DMS153 (cell line): ENCODE data around the gene CCP110.

ENCODE experiments used
- DNase-seq: peaks from one replicate; lab custom pipeline; 2025; lab: John Stamatoyannopoulos, UW

CCP110 gene

DNA sequence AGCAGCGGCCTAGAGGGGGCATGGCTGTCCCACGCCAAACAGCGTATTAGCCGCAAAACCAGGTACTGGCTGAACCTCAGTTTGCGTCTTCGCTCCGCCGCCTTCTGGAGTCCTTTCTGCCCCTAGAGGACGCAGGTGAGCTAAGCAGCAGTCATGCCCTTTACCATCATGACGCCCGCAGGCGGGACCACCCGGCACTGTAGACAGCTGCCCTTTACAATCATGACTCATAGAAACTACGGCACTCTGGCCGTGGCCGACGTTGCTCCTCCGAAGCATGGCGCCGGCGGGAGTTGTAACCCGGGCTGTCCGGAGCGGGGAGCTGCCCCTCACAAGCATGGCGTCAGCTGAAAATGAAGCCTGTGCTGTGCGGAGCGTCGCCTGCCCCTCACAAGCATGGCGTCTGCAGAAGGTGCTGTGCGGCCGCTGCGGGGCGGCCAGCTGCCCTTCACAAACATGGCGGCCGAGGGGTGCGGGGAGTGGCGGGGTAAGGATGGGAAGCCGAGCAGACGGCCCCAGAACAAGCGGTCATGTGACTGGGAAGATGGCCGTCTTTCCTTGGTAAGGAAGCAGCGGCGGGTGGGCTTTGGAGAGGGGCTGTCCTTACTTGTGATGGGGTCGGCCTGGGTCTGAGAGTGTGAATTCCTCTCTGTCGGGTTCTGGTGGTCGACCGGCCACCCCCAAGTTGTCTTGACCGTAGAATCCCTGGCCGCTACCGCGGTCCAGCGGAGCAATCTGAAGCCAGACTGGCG lies 31.6 kb downstream of the CCP110 start, which contains the start of gene VPS35L:
Gene VPS35L, plus strand, starts transcription at position 518 of the 752 bp plus-strand sequence. Its CDS starts 27 bp downstream, at position 545.
- peak; percentile 94 for DNase-seq

DNA sequence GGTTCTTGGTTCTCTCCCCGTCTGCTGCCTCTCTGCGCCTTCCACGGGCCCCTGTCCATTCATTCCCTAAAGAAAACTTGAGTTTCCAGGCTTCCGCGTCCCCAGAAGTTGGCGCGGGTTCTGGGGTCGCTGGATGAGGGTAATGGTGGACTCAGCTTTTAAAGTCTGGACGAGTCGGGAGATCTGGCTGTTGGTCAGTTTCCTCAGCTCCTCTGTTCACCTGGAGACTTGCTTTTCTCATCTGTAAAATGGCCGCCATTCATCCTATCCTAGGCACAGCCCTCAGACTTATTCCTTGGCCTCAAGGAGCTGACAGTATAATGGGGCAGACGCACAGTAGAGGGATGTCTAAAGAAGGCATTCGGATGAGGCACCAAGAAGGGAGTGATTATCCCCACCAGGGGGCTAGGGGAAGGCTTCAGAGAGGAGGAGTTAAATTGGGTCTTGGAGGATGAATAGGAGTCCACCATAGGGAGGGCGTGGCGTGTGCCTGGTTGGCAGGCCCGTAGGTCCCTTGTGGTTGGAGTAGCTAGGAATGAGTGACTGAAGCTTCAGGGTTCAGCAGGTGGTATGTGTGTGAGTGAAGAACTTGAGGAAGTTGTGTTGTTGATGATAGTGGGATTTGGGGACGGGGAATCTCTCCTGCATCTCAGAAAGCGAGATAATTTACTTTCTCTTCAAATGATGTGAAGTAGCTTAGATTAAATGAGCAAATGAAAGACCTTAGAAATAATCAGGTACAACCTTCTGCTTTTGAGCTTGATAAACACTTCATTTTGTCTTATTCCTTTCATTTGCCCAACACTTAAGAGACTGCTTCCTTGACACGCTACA lies 32.4 kb downstream of the CCP110 start:
- DNase-seq = no peak

DNA sequence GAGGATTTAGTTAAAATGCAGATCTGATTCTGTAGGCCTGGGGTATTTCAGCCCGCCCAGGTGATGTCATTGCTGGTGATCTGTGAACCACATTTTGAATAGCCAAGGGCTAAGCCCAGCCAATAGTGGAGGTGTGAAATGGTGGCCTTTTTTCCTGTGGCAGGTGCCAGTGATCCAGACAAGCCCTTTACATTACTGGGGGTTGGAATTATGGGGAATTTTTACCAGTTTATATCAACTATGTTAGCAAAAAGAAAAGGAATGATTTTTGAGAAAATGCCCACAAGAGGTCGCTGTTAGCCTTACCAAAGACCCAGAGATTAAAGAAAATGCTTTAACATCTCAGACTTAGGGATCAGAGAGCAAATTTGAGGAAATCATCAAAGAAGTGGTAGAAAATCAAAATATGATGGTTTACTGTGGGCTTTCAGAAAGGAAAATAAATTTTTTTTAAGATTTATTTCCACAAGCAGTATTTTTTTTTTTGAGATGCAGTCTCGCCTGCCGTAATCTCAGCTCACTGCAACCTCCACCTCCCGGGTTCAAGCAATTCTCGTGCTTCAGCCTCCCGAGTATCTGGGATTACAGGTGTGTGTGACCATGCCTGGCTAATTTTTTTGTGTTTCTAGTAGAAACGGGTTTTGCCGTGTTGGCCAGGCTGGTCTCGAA lies 35.6 kb downstream of the CCP110 start:
- DNase-seq = peak; percentile 30

DNA sequence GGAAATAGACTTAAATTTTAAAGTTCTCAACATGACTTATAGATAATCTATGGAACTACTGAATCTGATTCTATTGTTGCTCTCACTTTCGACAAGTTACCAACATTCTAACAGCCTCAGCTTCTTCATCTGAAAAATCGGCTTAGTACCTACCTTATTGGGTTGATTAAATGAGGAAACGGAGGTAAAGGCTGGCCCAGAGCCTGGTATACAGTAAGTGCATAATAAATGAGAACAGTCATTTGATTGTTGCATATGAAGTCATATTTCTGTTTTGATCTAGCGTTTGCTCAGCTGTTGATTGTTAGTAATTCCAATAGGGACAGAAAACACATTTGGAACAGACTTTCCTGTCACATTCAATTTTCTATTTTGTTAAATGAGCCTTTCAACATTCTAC lies 36.3 kb downstream of the CCP110 start:
- DNase-seq = no peak

DNA sequence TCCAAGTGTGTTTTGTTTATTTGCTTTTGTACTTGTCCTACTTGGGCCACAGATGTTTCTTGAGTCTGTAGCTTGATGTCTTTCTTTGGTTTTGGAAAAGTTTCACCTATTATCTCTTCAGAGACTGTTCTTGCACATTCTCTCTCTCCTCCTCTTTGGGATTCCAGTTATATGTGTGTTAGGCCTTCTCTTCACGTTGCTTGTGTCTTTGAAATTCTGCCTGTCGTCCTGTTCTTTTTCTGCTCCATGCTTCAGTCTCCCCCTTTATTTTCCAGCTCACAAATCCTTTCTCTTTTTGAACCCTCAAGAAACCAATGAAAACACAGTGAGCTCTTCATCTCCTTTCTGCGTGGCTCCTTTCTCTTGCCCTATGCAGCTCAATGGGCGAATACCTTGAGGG lies 39.6 kb downstream of the CCP110 start:
- no peak for DNase-seq

DNA sequence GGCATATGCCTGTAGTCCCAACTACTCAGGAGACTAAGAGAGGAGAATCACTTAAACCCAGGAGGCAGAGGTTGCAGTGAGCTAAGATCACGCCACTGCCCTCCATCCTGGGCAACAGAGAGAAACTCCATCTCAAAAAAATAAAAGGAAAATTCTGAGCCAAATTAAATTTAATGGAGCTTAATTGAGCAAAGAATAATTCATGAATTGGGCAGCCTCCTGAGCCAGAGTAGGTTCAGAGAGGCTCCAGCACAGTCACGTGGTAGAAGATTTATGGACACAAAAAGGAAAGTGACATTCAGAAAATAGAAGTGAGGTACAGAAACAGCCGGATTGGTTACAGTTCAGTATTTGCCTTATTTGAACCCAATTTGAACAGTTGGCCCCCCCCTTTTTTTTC lies 42.6 kb downstream of the CCP110 start:
- no peak for DNase-seq

DNA sequence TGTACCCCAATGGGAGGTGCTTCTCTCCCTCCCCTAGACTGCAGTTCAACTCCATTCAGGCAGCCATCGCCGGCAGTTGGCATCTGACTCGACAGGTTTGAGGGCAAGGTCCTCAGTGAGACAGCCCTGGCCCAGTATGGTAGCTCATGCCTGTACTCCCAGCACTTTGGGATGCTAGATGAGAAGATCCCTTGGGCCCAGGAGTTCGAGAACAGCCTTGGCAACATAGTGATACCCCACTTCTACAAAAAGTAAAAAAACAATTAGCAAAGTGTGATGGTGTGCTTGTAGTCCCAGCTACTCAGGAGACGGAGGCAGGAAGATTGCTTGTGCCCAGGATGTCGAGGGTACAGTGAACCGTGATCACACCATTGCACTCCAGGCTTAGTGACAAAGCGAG lies 43.8 kb downstream of the CCP110 start:
- DNase-seq = no peak

DNA sequence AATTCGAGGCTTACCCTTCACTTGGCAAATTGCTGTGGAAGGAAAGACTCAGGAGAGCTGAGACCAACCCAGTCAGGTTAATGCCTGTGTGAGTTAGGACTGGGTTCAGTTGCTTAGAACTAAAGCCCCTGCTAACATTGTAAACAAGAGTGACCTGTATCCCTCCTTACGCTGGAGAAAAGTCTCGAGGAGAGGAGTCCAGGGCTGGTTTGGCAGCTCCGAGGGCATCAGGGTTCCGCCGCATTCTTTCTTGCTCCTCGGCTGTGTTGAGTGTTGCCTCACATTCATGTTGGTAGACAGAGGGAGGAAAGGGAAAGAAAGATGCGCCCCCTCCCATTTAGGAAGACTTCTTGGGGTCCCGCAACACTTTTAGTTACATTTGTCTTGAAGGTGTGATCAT lies 50.3 kb downstream of the CCP110 start:
- no peak for DNase-seq

DNA sequence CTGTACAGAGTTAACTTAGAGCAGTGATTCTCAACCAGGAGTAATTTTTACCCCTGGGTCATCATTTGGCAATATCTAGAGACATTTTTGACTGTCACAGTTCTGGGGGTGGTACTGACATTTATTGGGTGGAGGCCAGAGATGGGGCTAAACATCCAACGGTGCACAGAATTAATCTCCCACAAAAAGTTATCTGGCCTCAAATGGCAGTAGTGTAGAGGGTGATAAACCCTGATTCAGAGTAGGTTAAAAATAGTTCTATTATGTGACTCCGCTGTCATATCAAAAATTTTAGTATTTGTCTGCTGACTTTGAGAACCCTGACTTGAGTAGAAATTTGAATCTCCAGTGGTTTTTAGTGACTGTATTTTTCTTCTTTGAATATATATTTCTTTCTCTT lies 50.9 kb downstream of the CCP110 start:
- DNase-seq = no peak

DNA sequence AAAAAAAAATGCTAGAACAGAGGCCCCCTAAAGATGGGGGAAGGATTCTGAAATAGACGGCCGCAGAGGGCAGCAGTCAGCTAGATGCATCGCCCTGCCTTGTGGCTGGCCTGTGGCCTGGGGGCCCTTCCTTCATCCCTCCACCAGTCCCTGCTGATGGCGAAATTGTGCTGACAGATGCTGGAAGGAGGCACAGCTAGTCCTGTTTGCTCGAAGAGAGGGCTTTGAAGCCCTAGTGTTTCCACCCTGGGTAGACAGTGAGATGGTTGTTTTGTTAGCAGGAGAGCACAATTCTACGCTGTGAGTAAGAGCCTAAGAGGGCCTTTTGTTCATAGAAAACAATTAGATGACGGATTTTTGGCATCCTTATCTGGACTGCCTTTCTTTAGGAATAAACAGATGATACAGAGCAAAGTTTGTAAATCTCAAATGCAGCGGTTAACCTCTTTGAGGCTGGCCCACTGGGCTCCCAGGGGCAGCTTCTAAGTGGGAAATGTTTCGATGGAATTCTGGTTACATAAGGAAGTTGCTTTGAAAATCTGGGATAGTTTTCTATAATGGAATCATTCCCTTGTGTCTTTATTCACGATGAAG lies 54.7 kb downstream of the CCP110 start:
- no peak for DNase-seq

DNA sequence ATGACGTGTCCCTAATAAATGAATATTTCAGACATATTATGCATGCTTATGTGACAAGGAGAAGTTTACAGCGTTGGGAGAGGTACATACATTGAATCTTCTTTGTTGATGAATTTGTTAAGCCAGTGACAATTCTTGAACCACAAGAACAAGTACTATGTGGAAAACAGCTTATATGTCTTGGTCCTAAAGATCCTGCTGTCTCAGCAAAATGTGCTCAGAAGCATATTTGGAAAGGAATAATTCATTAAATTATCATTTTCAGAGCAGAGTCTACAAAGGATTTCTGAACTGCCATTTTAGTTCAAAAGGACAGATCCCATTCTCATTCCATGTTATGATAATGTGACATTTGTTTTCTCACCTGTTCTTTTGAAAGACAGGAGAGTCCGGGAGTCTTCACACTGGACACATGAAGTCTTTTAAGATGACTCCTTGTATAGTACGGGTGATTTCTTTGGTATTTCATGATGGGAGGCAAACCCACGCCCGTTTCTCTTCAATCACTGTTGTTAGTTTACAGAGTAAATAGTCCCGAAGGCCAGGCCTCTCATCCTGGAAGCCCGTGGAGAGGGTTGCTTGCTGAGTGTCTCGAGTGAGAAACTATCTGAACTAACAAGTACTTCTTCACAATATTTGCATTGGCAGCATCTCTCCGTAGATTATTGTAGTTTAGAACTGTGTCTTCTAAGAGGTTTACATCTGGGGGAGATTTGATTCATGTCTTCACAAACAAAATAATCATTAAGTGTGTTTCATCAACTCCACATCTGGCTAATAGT lies 58.5 kb downstream of the CCP110 start:
- no peak for DNase-seq

DNA sequence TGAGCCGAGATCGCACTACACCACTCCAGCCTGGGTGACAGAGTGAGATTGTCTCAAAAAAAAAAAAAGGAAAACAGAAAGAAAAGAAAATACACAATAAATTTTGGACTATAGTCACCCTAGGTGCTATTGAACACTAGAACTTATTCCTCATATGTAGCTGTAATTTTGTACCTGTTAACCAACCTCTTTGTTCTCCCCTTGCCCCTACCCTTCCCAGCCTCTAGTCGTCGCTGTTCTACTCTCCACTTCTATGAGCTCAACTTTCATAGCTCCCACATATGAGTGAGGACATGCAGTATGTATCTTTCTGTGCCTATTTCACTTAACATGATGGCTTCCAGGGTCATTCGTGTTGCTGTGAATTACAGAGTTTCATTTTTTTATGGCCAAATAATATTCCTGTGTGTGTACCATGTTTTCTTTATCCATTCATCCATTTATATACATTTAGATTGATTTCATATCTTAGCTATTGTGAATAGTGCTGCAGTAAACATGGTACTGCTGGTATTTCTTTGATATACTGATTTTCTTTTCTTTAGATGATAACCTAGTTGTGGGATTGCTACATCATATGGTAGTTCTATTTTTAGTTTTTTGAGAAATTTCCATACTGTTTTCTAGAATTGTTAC lies 60.0 kb downstream of the CCP110 start:
- DNase-seq = no peak

DNA sequence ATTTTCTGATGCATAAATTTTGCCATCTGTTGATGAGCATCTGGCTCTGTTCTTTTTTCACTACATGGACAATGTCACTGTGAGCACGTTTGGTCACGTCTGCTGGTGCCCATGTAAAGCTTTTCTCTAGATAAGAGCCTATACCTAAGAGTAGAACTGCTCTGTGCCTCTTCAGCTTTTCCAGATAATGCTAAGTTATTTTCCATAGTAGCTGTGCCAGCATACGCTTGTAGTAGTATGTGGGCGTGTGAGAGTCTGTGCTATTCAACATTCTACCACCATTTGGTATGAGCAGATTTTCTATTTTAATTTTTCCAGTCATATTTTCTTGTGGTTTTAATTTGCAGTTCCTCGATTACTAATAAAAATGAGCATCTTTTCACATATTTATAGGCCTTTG lies 64.9 kb downstream of the CCP110 start:
- DNase-seq = no peak

DNA sequence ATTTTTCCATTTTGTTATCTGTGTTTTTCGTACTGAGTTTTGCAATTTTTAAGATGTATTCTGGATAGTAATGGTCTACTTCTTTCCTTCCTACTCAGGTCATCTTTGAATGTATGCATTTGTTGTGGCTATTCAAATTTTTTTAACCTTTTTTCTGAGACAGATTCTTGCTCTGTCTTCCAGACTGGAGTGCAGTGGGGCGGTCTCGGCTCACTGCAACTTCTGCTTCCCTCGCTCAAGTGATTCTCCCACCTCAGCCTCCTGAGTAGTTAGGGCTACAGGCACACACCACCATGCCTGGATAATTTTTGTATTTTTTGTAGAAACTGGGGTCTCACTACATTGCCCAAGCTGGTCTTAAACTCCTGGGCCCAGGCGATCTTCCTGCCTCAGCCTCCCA lies 65.4 kb downstream of the CCP110 start:
- DNase-seq = no peak

DNA sequence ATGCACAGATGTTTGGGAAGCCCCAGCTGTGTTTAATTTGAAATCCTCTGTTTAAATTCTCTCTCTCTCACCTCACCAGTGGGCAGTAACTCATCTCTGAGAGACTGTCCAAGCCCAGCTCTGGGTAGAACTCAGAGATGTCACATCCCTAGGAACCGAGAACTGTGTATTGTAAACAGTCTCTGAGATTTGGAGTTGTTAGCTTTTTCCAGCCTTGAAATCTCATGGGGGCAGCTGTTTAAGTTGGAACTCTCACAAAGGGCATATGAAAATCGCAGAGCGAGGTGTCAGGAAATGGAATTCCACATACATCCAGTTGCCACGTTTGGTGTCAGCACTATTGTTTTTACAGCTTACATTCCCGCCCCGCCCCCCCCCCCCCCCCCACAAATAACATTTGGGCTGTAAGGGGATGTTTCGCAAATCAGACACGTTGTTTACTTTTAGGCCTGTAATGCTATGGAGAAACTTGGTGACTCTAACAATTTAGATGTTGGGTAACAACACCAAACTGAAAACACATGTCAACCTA lies 66.1 kb downstream of the CCP110 start:
- DNase-seq = no peak

DNA sequence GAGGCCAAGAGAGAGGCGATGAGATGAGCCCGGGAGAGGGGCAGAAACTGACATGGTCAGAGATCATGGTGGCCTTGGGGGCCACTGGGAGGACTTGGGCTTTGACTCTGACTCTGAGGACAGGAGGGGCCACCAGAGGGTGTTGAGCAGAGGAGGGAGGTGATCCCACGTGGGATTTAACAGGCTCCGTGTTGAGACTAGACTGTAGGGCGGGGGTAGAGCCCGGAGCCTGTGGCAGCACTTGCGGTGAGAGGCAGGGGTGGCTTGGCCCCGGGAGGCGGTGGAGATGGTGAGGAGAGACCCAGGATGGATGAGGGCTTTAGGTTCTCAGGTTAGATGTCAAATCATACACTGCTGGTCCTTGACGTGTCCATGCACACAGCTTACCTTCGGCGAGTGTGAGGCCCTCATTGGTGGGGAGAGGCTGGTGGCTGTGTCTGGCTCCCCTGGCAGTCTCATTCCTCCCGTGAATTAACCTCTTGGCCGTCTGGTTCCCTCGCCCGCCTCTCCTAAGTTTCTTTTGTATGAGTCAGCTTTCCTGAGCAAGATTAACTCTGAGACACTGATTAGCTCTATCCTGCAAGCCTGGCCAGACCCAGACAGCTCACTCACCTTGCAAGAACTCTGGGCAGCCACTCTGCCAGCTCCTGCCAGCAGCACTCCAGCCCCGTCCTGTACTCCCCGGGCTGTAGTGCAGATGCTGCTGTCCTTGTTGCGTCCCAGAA lies 71.5 kb downstream of the CCP110 start:
- DNase-seq = no peak

DNA sequence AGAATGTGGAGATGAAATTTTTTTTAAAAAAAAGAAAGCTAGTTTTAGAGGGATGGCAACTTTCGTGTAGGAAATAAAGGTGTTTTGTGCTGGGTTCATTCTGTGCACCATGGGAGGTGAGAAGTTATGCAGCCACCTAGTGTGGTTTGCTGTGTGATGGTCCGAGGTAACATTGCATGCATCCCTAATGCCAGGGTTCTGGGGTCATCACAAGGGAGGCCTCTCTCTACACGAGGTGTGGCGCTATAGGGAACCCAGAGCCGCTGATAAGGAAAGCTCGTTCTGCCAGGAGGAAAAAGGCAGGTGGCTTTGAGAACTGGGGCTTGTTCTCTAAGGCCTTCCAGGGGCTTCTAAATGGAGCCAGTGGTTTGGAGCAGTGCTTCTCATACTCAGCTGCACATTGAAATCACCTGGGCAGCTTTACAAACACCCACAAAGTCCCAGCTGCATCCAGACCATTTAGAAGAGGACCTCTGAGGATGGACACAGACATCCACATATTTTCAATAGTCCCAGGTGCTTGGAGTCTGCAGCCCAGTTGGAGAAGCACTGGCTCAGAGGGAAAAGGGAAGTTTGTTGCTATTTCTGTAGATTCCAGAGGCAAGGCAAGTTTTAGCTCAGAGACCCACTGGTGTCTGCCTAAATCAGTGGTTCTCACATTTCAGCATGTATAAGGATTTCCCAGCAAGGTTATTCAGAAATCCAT lies 75.2 kb downstream of the CCP110 start:
- no peak for DNase-seq

DNA sequence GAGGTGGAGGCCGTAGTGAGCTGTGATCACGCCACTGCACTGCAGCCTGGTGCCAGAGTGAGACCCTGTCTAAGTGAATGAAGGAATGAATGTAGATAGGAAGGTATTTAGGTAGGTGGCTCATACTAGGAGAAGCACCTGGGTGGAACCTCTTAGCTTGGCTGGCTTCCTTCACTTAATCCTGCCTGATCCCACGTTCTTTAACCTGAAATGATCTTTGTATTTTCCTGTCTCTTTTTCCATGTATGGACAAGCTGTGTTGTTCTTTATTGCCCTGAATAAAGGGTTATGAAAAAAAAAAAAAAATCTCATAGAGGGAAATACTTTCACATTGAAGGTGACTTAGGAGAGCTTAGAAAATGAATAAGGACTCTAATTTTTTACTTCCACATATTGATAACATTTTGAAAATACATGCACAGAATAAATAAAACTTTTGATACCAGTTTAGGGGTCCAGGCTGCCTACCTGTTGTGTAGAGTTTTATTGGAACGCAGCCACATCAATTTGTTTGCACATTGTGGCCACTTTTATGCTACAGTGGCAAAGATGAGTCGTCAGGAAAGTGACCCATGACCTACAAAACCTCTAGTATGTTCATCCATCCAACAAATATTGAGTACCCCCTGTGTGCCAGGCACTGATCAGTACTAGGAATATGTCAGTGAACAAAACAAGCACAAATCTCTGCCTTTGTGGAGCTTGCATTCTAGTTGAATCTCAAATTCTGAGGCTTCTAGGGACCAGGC lies 76.4 kb downstream of the CCP110 start:
- no peak for DNase-seq
